Endothelial cell of umbilical vein (primary cell): ENCODE data around the gene INPP5A. TPM values are rescaled to one million over a fixed set of nuclear protein-coding genes. Genes with fewer than 3 reads are reported as not detected.

Experiments used
- BruUV-seq: library from RNA; stranded (reverse); fragments of 400-500 nt; replicated peaks from 2 replicates; lab custom pipeline; 2021; lab: Mats Ljungman, UMichigan
- CTCF ChIA-PET: fragments of 300-600, 350-600 bp; sonication (Branson Sonifier 250); formaldehyde crosslinking; loops from one replicate; lab custom pipeline; 2021; ENCODE audit warnings: antibody characterized with exemption, inconsistent platforms; lab: Charles Lee
- POLR2A ChIA-PET: fragments of 300-600, 350-600 bp; sonication (Branson Sonifier 250); formaldehyde crosslinking; loops from one replicate; lab custom pipeline; 2021; ENCODE audit warnings: antibody characterized with exemption, inconsistent platforms; lab: Charles Lee
- DNase-seq: peaks from one replicate; pipeline ENCODE4 v3.0.0-alpha.2; 2011; ENCODE audit warnings: low read depth, low spot score
- FAIRE-seq: peaks from 2 replicates; lab custom pipeline; 2011; peaks lifted over from hg19 to GRCh38; lab: Jason Lieb, UNC
- H2AFZ ChIP-seq: 2 replicates; pipeline ENCODE4 v1.6.0; 2012; ENCODE audit warnings: low read depth, low read length, control low read depth, inconsistent platforms
- H3K27ac ChIP-seq: 2 replicates; pipeline ENCODE4 v1.5.1; 2011; ENCODE audit warnings: low read depth, mild to moderate bottlenecking, control low read depth, low read length, moderate library complexity; ENCODE audit not compliant: insufficient read depth
- H3K27me3 ChIP-seq, 2 experiments: 2 replicates each; pipeline versions ENCODE4 v1.6.0 to v1.6.1; 2011; ENCODE audit warnings: low read length in 2 of 2, mixed read lengths in 1 of 2; ENCODE audit not compliant: control insufficient read depth in 2 of 2, insufficient read depth in 2 of 2
- H3K36me3 ChIP-seq, 2 experiments: 2 replicates in 1 of 2; 3 replicates in 1 of 2; pipeline ENCODE4 v1.5.1; 2011; ENCODE audit warnings: low read length in 2 of 2, mild to moderate bottlenecking in 1 of 2, moderate library complexity in 1 of 2; ENCODE audit not compliant: control insufficient read depth in 2 of 2, insufficient read depth in 2 of 2; ENCODE audit errors: extremely low read depth in 1 of 2
- H3K4me1 ChIP-seq: 3 replicates; pipeline ENCODE4 v1.5.1; 2011; ENCODE audit warnings: mild to moderate bottlenecking, low read length; ENCODE audit not compliant: control insufficient read depth, insufficient read depth; ENCODE audit errors: extremely low read depth
- H3K4me2 ChIP-seq: 2 replicates; pipeline ENCODE4 v1.6.1; 2011; ENCODE audit warnings: low read length, control low read depth, mixed read lengths; ENCODE audit not compliant: insufficient read depth
- H3K4me3 ChIP-seq, 3 experiments: fragments of 200-600 bp in 1 of 3; sonication (generic), shearing (Covaris generic) in 1 of 3; replicated peaks in 1 of 3; 2 replicates each; pipeline ENCODE4 v1.5.1; 2011 to 2016; ENCODE audit warnings: control low read depth in 3 of 3, low read length in 3 of 3, mild to moderate bottlenecking in 2 of 3, inconsistent platforms in 1 of 3, low read depth in 1 of 3, moderate library complexity in 1 of 3; ENCODE audit not compliant: insufficient read depth in 1 of 3
- H3K79me2 ChIP-seq: 2 replicates; pipeline ENCODE4 v1.6.0; 2012; ENCODE audit warnings: low read length, inconsistent platforms; ENCODE audit not compliant: control insufficient read depth, insufficient read depth
- H3K9ac ChIP-seq: replicated peaks from 2 replicates; pipeline ENCODE3; 2011; ENCODE audit warnings: low read length, control low read depth; ENCODE audit not compliant: insufficient read depth; ENCODE audit errors: extremely low read depth
- H3K9me1 ChIP-seq: replicated peaks from 3 replicates; pipeline ENCODE4 v1.6.0; 2011; ENCODE audit warnings: mild to moderate bottlenecking, low read length; ENCODE audit not compliant: control insufficient read depth, insufficient read depth; ENCODE audit errors: extremely low read depth
- H3K9me3 ChIP-seq: replicated peaks from 2 replicates; pipeline ENCODE4 v1.5.1; 2012; ENCODE audit warnings: low read length, inconsistent platforms; ENCODE audit not compliant: control insufficient read depth, insufficient read depth
- H4K20me1 ChIP-seq: replicated peaks from 2 replicates; pipeline ENCODE3; 2011; ENCODE audit warnings: mild to moderate bottlenecking, low read length; ENCODE audit not compliant: control insufficient read depth, insufficient read depth; ENCODE audit errors: extremely low read depth
- CTCF ChIP-seq, 2 donors: IDR thresholded peaks; 1 replicate in 1 of 2; 2 replicates in 1 of 2; pipeline ENCODE4 v1.5.1; 2011; ENCODE audit warnings: low read length in 2 of 2, mild to moderate bottlenecking in 2 of 2, moderate library complexity in 2 of 2, control low read depth in 1 of 2, inconsistent platforms in 1 of 2, low read depth in 1 of 2; ENCODE audit not compliant: insufficient read depth in 1 of 2; ENCODE audit errors: extremely low read depth in 1 of 2
- EZH2 ChIP-seq: IDR thresholded peaks from 2 replicates; pipeline ENCODE4 v1.6.1; 2012; ENCODE audit warnings: borderline replicate concordance, low read depth, mild to moderate bottlenecking, moderate library complexity, low read length, inconsistent platforms; ENCODE audit not compliant: severe bottlenecking
- FOS ChIP-seq: IDR thresholded peaks from 2 replicates; pipeline ENCODE4 v1.6.1; 2011; ENCODE audit warnings: mild to moderate bottlenecking, low read length, moderate library complexity, borderline replicate concordance; ENCODE audit not compliant: insufficient read depth
- GATA2 ChIP-seq: IDR thresholded peaks from 2 replicates; pipeline ENCODE4 v1.7.0; 2011; ENCODE audit warnings: low read depth, mild to moderate bottlenecking, moderate library complexity, mixed read lengths, low read length; ENCODE audit not compliant: insufficient read length, insufficient read depth
- JUN ChIP-seq: IDR thresholded peaks from 2 replicates; pipeline ENCODE4 v1.6.1; 2011; ENCODE audit warnings: borderline replicate concordance, low read depth; ENCODE audit not compliant: insufficient read length, insufficient read depth
- MAX ChIP-seq: IDR thresholded peaks from 2 replicates; pipeline ENCODE4 v1.6.1; 2011; ENCODE audit not compliant: insufficient read depth, insufficient read length
- MYC ChIP-seq: IDR thresholded peaks from one replicate; pipeline ENCODE4 v1.6.1; 2011; ENCODE audit warnings: mild to moderate bottlenecking, low read depth, low read length
- POLR2A ChIP-seq: IDR thresholded peaks from 2 replicates; pipeline ENCODE4 v1.6.1; 2012; ENCODE audit warnings: low read depth, mild to moderate bottlenecking, control low read depth, low read length
- POLR2AphosphoS5 ChIP-seq: IDR thresholded peaks from 2 replicates; pipeline ENCODE4 v1.6.1; 2012; ENCODE audit warnings: low read depth, mild to moderate bottlenecking, control low read depth, low read length, moderate library complexity; ENCODE audit not compliant: insufficient read depth
- dilution Hi-C: fragments of 300-500 bp; cut with MboI; formaldehyde crosslinking; loops from one replicate; pipeline ENCODE4 v1.15.0; 2019; ENCODE audit warnings: low sequenced_read_pairs; ENCODE audit not compliant: extremely low pct_ligation_motif_present
- intact Hi-C: fragments of 100-400 bp; cut with micrococcal nuclease; formaldehyde crosslinking; loops from one replicate; pipeline ENCODE4 v1.10.0; 2022
- polyA plus RNA-seq, 4 experiments: library from polyadenylated mRNA; depleted of rRNA in 3 of 4; stranded (reverse) in 3 of 4; unstranded in 1 of 4; fragments of >200 nt; gene quantifications; 2 replicates each; pipeline versions ENCODE4 v1.2.1 to v1.2.3, GENCODE V29; 2011 to 2012; ENCODE audit warnings: missing spikeins in 1 of 4
- total RNA-seq: library from RNA; stranded (reverse); gene quantifications from 2 replicates; pipeline ENCODE4 v1.2.3, GENCODE V29; 2021

INPP5A gene
- total and polyA plus RNA-seq, 2 donors (not counting 3 experiments of a cell fraction or from before 2014, with no cell fraction given) = 22.9 to 33.2 TPM

GRCh38 chr10:132743925-132744490 is 206.4 kb downstream of the INPP5A start:
- no peaks in the 10 kb centered on the region for H3K36me3 ChIP-seq
- no peaks in the 10 kb centered on the region for H3K9me1 ChIP-seq
- BruUV-seq = no TSS peak
- H3K9ac ChIP-seq = no peak overlapping the region
- H3K79me2 ChIP-seq = no peaks in the 10 kb centered on the region
- H3K4me3 ChIP-seq = no peak overlapping the region
- no peaks in the 10 kb centered on the region for H3K27me3 ChIP-seq
- no peaks in the 10 kb centered on the region for H4K20me1 ChIP-seq
- H3K4me2 ChIP-seq = no peak overlapping the region
- no peaks in the 10 kb centered on the region for H3K4me1 ChIP-seq
- FAIRE-seq (no peak), DNase-seq (no peak)
- TF ChIP-seq POLR2A (no peak), JUN (no peak), EZH2 (no peak), CTCF (IDR thresholded peaks at IDR 0.05; ENCODE audit: extremely low read depth in 1 of 2, insufficient read depth in 1 of 2, low read depth in 1 of 2, low read length in 2 of 2) (no peak), GATA2 (no peak), MYC (no peak), POLR2AphosphoS5 (no peak), FOS (no peak), MAX (no peak)
- no peak overlapping the region for H3K27ac ChIP-seq
- no peaks in the 10 kb centered on the region for H3K9me3 ChIP-seq
- ChIA-PET CTCF (no interaction called here), POLR2A (no interaction called here)
- intact Hi-C loops = no loop called here
- no peak overlapping the region for H2AFZ ChIP-seq
- dilution Hi-C loops = no loop called here
